Stimulated activated naive CD8-positive, alpha-beta T cell treated with anti-CD3 and anti-CD28 coated beads, Interleukin-15, Interleukin-2, amounts not matched to agents 100 ng/mL and 50 ng/mL, for 24 hours (primary cell): ENCODE measurements around the gene INAFM1.
A peak's percentile ranks its signal among the peaks of the same experiment; 100 is the strongest.
"Not testable (repeated sequence)": the region's sequence is repeated elsewhere in the genome, so short reads cannot be mapped to it uniquely, and the experiment has no call there.

Experiments
- H3K27ac Mint-ChIP-seq: one replicate; pipeline ENCODE4 v1.8.0; 2021; ENCODE audit warnings: mild to moderate bottlenecking, mixed read lengths
- H3K27me3 Mint-ChIP-seq: one replicate; pipeline ENCODE4 v1.8.0; 2021; ENCODE audit warnings: mixed read lengths
- H3K36me3 Mint-ChIP-seq: one replicate; pipeline ENCODE4 v1.8.0; 2021; ENCODE audit warnings: low read depth, mixed read lengths
- H3K4me1 Mint-ChIP-seq: one replicate; pipeline ENCODE4 v1.8.0; 2021; ENCODE audit warnings: low read depth, mixed read lengths
- H3K4me3 Mint-ChIP-seq: one replicate; pipeline ENCODE4 v1.8.0; 2021; ENCODE audit warnings: mild to moderate bottlenecking, mixed read lengths
- H3K9me3 Mint-ChIP-seq: one replicate; pipeline ENCODE4 v1.8.0; 2021; ENCODE audit warnings: mixed read lengths

Gene INAFM1

DNA sequence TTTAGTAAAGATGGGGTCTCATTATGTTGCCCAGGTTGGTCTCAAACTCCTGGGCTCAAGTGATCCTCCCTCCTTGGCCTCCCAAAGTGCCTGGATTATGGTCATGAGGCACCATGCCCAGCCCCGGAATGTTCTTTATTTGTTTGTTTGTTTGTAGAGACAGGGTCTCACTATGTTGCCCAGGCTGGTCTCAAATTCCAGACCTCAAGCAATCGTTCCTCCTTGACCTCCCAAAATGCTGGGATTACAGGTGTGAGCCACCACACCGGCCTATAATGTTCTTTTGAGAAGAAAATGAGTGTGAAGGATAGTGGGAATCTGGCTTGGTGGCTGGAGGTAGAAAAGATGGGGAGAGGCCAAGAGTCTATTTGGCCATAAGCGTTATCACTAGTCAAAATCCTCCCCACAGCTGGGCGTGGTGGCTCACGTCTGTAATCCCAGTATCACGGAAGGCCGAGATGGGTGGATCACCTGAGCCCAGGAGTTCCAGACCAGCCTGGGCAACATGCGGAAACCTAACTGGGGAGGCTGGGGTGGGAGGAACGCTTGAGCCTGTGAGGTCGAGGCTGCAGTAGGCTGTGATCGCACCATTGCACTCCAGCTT lies 38.5 kb upstream of the INAFM1 start:
- Mint-ChIP-seq H3K4me1 (peaks cover 36% of the 10 kb centered on the region), H3K27ac (no peak overlapping the region), H3K36me3 (no peaks in the 10 kb centered on the region), H3K4me3 (no peak overlapping the region), H3K27me3 (peaks cover 5% of the 10 kb centered on the region), H3K9me3 (no peaks in the 10 kb centered on the region)

DNA sequence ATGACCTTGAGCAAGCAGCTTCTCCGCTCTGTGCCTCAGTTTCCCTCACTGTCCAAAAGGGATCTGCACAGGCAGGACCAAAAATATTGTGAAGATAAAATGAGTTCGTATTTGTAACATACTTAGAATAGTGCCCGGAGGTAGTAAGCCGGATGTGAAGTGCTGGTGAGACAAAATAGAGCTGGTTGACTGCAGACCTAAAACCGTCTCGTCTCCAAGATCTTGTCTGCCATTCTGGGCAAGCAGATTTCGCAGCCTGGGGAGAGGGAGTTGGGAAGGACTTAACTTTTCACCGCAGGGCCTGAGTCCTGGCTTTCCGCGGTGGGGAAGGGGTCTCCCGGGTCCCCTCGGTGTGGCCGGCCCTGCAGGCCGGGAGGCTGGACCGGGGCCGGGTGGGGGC lies 35.5 kb upstream of the INAFM1 start:
- Mint-ChIP-seq H3K4me1 (peaks cover 18% of the 10 kb centered on the region), H3K36me3 (no peaks in the 10 kb centered on the region), H3K27me3 (peaks cover 5% of the 10 kb centered on the region), H3K9me3 (no peaks in the 10 kb centered on the region), H3K27ac (peak overlapping the region; percentile 59), H3K4me3 (peak overlapping the region; percentile 53)

DNA sequence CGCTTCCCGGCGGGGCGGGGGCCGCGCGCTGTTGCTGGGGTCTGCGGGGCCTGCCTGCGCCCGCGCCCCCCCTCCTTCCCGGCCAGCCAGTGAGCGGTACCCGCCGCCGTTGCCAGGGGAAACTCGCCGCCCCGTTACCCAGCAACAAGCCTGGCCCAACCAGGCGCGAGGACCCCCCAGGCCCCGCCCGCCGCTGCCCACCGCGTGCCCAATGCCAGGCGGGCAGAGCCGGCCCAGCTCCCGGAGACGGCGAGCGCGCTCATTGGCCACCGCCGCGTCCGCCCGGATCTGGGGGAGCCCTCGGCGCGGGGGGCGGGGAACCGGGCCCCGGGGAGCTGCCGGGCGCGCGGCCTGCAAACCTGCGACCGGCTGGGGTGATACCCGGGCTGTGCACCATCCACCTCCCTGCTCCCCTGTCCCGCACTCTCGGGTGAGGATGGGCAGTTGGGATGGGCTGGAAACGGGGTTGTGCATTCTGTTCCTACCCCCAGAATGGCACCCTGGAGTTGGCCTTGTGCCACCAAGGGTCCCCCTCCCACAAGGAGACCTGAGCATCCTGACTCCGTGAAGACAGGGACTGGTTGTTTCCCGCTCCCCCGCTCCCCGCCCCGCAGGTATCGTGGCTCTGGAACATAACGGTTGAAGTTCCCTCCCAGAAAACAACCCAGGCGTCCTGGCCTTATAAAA lies 34.9 kb upstream of the INAFM1 start:
- no peaks in the 10 kb centered on the region for H3K9me3 Mint-ChIP-seq
- H3K27ac Mint-ChIP-seq = no peak overlapping the region
- H3K27me3 Mint-ChIP-seq = peaks cover 5% of the 10 kb centered on the region
- H3K4me3 Mint-ChIP-seq = peak overlapping the region; percentile 37
- peaks cover 18% of the 10 kb centered on the region for H3K4me1 Mint-ChIP-seq
- H3K36me3 Mint-ChIP-seq = no peaks in the 10 kb centered on the region

DNA sequence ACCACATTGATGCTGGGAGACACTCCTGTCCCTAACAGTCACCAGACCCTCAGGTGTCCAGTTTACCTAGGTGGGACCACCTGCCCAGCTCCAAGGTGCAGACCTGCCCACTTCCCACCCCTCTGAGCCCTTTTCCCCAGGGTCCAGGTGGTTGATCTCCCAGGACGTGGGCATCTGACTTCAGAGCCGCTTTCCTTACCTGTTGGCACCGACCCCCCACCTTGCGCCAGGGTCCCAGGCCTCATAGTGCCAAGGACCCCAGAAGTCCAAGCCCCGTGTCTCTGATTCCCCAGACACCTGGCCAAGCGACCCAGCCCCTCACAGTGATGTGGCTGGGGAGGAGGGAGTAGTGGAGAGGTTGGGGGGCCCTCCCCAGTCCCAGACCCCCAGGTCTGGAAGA lies 34.1 kb upstream of the INAFM1 start:
- no peaks in the 10 kb centered on the region for H3K36me3 Mint-ChIP-seq
- H3K9me3 Mint-ChIP-seq = no peaks in the 10 kb centered on the region
- H3K4me1 Mint-ChIP-seq = peaks cover 18% of the 10 kb centered on the region
- peaks cover 5% of the 10 kb centered on the region for H3K27me3 Mint-ChIP-seq
- peak overlapping the region; percentile 37 for H3K4me3 Mint-ChIP-seq
- no peak overlapping the region for H3K27ac Mint-ChIP-seq

DNA sequence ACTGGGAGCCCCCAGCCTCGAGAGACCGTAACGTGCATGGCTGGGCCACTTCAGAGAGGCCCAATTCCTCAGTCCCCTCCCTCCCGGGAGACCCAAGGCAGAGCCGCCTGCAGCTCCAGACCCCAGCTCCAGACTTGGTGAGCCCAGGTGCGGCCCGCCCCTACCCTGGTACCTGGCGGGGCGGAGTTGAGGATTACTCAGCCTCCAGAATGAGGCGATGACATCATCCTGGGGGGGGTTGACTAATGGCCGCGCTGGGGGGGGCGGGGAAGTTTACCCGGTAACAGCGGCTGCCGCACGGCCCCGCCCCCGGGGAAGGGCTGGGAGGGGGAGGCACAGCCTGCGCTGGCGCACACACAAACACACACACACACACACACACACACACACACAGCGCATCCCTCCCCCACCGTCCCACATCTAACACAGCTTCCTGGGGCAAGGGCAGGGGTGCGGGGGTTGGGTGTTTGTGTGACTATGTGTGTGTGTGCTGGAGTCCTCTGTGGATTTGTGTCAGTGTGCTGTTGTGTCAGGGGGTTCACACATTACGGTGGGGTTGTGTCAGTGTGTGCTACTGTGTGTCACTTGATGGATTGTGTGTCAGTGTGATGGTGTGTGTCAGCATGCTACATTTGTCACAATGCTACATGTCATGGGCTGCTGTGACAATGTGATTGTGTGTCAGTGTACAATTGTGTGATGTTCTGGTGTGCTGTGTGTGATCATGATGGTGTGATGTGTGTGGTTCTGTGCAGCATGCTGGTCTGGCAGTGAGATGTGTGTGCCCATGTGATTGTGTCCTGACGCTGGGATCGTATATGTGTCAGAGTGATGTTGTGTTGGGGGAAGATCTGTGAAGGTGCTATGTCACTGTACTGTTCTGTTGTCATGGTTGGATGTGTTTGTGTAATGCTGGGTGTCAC lies 33.4 kb upstream of the INAFM1 start:
- H3K27me3 Mint-ChIP-seq = peaks cover 5% of the 10 kb centered on the region
- H3K27ac Mint-ChIP-seq = no peak overlapping the region
- peaks cover 18% of the 10 kb centered on the region for H3K4me1 Mint-ChIP-seq
- H3K9me3 Mint-ChIP-seq = no peaks in the 10 kb centered on the region
- no peak overlapping the region for H3K4me3 Mint-ChIP-seq
- H3K36me3 Mint-ChIP-seq = no peaks in the 10 kb centered on the region

DNA sequence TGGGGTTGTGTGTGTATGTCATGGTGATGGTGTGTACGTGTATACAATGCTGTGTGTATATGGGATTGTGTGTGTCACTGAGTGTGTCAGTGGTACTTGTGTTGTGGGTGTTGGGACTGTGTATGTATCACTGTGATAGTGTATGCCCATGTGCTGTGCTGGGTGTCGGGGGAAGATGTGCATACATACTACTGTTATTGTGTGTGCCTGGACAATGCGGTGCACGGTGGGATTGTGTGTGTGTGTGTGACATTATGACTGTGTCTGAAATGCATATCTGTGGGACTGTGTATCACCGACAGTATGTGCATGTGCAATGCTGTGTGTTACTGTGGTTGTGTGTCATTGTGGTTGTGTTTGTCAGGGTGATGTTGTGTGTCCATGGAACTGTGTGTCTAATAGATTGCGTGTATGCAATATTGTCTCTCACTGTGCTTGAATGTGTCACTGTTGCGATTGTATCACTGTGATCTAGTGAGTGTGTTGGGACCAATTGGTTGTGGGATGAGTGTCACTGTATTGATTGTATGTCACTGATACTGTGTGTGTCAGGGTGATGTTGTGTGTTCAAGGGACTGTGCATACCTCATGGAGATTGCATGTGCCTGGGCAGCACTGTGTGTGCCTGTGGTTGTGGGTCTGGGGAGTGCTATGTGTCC lies 32.6 kb upstream of the INAFM1 start:
- Mint-ChIP-seq H3K4me1 (peaks cover 18% of the 10 kb centered on the region), H3K27ac (no peak overlapping the region), H3K9me3 (no peaks in the 10 kb centered on the region), H3K36me3 (no peaks in the 10 kb centered on the region), H3K4me3 (no peak overlapping the region), H3K27me3 (peaks cover 5% of the 10 kb centered on the region)

DNA sequence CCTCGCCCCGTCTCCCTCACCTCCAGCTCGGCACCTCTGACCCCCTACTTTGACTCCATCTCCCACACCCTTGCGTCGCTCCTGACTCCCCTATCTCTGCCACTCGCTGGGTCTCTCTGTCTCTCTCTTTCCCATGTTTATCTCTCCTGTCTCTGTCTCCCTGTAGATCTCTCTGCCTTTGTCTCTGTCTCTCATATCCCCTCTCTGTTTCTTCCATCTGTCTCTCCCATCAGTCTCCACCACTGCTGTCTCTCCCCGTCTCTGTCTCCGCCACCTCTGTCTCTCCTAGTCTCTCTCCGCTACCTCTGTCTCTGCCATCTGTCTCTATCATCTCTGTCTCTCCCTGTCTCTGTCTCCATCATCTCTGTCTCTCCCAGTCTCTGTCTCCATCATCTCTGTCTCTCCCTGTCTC lies 31.3 kb upstream of the INAFM1 start:
- peak overlapping the region; percentile 94 for H3K27ac Mint-ChIP-seq
- H3K4me3 Mint-ChIP-seq = peak overlapping the region; percentile 89
- H3K4me1 Mint-ChIP-seq = peaks cover 21% of the 10 kb centered on the region
- H3K9me3 Mint-ChIP-seq = no peaks in the 10 kb centered on the region
- H3K36me3 Mint-ChIP-seq = no peaks in the 10 kb centered on the region
- H3K27me3 Mint-ChIP-seq = peaks cover 5% of the 10 kb centered on the region

DNA sequence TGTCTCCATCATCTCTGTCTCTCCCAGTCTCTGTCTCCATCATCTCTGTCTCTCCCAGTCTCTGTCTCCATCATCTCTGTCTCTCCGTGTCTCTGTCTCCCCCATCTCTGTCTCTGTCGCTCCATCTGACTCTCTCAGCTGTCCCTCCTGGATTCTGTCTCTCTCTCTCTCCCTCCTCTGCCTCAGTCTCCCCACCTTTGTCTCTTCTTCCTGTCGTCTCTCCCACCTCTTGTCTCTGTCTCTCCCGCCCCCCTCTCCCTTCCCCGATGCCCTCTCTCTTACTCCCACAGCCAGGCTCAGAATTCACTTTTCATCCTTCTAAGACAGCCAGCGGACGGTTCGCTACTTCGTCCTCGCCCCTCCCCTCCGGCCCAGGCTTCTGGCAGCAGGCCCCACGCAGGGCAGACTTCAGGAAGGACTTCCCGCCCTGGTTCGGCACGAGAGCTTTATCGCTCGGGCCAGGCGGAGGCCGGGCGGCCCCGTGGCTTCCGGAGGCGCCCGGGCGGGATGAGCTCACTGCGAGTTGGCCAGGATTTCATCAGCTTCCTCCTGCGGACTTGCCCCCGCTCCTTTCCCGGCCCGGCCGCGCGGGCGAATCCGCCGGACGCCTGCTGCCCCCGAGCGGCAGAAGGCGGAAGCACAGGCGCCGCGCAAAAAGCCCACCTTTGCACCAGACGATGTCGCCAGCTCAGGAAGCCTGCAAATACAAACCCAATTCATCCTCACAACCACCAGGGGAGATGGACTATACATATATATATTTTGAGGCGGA lies 30.7 kb upstream of the INAFM1 start:
- Mint-ChIP-seq H3K9me3 (no peaks in the 10 kb centered on the region), H3K4me1 (peaks cover 17% of the 10 kb centered on the region), H3K36me3 (no peaks in the 10 kb centered on the region), H3K27me3 (peaks cover 3% of the 10 kb centered on the region), H3K4me3 (peak overlapping the region; percentile 89), H3K27ac (peak overlapping the region; percentile 94)

DNA sequence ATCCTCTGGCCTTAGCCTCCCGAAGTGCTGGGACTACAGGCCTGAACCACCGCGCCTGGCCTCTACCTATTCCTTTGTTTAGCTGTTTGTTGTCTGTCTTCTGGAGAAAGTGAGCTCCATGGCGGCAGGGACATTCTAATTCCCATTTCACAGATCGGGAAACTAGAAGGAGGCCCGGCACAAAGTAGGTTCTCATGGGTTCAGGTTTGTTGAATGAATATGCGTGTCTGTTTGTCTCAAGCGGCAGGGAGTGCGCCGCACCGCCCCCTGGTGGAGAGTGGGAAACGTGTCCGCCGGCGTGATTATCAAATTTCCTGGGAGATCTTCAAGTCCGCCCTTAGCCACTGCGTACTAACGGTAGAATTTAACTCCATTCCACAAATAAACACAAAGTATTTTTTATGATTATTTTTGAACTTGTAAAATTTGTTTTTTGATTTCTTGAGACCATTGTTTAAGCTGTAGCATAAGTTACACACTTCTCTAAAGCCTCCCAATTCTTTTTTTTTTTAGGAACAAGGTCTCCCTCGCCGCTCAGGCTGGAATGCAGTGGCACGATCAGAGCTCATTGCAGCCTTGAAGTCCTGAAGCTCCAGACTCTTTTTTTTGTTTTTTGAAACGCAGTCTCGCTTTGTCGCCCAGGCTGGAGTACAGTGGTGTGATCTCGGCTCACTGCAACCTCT lies 27.2 kb upstream of the INAFM1 start:
- no peaks in the 10 kb centered on the region for H3K36me3 Mint-ChIP-seq
- H3K27me3 Mint-ChIP-seq = no peaks in the 10 kb centered on the region
- H3K9me3 Mint-ChIP-seq = no peaks in the 10 kb centered on the region
- no peak overlapping the region for H3K27ac Mint-ChIP-seq
- H3K4me3 Mint-ChIP-seq = no peak overlapping the region
- H3K4me1 Mint-ChIP-seq = peaks cover 4% of the 10 kb centered on the region

DNA sequence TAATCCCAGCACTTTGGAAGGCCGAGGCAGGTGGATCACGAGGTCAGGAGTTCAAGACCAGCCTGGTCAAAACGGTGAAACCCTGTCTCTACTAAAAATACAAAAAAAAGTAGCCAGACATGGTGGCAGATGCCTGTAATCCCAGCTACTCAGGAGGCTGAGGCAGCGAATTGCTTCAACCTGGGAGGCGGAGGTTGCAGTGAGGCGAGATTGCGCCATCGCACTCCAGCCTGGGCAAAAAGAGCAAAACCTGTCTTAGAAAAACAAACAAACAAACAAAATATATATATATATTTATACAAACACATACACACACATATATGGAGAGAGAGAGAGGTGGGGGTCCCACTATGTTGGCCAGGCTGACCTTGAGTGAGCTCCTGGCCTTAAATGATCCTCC lies 21.7 kb upstream of the INAFM1 start:
- H3K27me3 Mint-ChIP-seq, H3K4me1 Mint-ChIP-seq, H3K9me3 Mint-ChIP-seq, H3K36me3 Mint-ChIP-seq, H3K4me3 Mint-ChIP-seq, H3K27ac Mint-ChIP-seq: not testable (repeated sequence)

DNA sequence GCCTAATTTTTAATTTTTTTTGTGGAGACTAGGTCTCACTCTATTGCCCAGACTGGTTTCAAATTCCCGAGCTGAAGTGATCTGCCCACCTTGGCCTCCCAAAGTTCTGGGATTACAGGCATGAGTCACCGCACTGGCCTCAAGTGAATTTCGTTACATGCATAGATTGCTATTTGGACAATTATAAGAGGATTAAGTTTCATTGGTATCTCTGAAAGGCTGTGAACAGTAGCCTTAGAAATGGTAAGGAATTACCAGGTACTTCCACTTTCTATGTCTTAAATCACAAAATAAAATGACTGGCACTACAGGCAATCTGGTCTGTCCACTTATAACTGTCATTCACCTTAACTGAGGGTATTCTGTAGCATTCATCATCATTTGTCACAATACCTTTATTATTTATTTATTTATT lies 21.2 kb upstream of the INAFM1 start:
- peaks cover 13% of the 10 kb centered on the region for H3K4me1 Mint-ChIP-seq
- no peak overlapping the region for H3K27ac Mint-ChIP-seq
- H3K9me3 Mint-ChIP-seq = no peaks in the 10 kb centered on the region
- H3K36me3 Mint-ChIP-seq = no peaks in the 10 kb centered on the region
- no peak overlapping the region for H3K4me3 Mint-ChIP-seq
- no peaks in the 10 kb centered on the region for H3K27me3 Mint-ChIP-seq

DNA sequence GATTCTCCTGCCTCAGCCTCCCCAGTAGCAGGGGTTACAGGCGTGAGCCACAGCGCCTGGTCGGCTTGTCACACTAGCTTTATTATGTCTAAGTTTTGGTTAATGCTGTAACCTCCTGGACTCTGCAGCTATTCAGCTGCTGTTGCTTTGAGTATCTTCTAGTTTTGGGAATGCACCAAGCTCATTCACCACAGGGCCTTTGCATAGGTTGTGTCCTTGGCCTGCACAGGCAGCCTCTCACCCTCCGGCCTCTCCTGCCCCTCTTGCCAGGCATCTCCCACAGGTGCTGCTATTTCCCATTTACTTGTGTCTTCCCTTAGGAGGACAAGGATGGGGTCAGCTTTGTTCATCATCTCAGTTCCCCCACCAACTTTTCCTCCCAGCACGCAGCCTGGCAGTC lies 20.7 kb upstream of the INAFM1 start:
- peaks cover 4% of the 10 kb centered on the region for H3K36me3 Mint-ChIP-seq
- no peak overlapping the region for H3K27ac Mint-ChIP-seq
- no peak overlapping the region for H3K4me3 Mint-ChIP-seq
- no peaks in the 10 kb centered on the region for H3K9me3 Mint-ChIP-seq
- H3K4me1 Mint-ChIP-seq = peaks cover 18% of the 10 kb centered on the region
- no peaks in the 10 kb centered on the region for H3K27me3 Mint-ChIP-seq

DNA sequence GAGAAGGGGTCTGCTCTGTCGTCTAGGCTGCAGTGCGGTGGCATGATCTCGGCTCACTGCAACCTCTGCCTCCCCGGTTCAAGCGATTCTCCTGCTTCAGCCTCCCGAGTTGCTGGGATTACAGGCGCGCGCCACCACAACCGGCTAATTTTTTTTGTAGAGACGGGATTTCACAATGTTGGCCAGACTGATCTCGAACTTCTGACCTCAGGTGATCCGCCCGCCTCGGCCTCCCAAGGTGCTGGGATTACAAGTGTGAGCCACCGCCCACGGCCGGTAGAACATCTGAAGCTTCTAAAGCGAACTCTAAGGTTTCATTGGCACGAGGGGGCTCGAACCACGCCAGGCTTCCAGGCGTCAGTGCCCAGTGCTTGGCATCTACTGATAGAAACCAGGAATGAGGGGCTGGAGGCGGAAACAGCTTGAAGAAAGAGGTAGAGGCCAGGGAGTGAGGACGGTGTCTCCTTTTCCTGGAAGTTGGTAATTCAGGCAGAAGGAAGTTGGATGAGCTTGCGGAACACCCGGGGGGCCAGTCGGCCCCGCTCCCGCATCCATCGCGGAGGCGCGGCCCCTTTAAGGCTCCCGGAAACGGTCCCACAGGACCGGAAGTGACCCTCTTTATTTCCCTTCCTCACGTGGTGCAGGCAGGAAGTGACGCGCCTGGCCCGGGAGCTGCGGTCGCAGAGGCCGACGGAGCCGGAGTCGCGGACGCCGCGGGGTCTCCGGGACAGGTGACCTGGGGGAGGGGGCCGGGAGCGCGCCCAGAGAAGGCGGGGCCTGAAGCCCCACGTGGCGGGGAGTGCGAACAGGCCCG lies 18.6 kb upstream of the INAFM1 start, which contains the start of gene CCDC9:
Gene CCDC9, plus strand, starts transcription at position 647 of the 814 bp plus-strand sequence. CDS start 1,876 bp downstream, outside the sequence.
- H3K36me3 Mint-ChIP-seq = peaks cover 16% of the 10 kb centered on the region
- H3K27ac Mint-ChIP-seq = peak within 1 kb of the TSS; percentile 94
- no peaks in the 10 kb centered on the region for H3K27me3 Mint-ChIP-seq
- no peaks in the 10 kb centered on the region for H3K9me3 Mint-ChIP-seq
- peaks cover 24% of the 10 kb centered on the region for H3K4me1 Mint-ChIP-seq
- H3K4me3 Mint-ChIP-seq = peak within 1 kb of the TSS; percentile 93
